ENCODE results near the gene TTYH3.

Gene TTYH3

DNA sequence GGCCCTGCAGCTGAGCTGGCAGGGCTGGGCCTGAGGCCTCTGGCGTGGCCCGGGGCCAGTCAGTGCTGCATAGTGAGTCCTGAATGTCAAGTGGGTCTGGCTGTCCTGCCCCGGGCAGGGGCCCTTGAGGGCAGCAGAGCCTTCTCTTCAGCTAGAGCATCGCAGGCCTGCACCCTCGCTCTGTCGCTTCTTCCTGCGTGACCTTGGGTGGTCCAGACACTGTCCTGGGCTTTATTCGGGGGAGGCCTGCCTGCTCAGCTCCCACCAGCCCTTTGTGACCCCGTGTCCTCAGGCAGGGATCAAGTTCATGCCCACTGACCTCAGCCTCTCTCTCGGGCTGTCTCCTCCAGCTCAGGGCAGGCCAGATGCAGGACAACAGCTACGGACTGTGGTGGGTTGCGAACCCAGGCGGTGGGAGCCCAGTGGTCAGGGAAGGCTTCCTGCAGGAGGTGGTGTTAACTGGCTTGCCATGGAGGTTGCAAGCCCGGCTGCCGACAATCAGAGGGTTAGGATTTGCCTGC, 3.4 kb downstream of the TTYH3 start:
- no peak for DNase-seq (ENCODE audit: low spot score)

DNA sequence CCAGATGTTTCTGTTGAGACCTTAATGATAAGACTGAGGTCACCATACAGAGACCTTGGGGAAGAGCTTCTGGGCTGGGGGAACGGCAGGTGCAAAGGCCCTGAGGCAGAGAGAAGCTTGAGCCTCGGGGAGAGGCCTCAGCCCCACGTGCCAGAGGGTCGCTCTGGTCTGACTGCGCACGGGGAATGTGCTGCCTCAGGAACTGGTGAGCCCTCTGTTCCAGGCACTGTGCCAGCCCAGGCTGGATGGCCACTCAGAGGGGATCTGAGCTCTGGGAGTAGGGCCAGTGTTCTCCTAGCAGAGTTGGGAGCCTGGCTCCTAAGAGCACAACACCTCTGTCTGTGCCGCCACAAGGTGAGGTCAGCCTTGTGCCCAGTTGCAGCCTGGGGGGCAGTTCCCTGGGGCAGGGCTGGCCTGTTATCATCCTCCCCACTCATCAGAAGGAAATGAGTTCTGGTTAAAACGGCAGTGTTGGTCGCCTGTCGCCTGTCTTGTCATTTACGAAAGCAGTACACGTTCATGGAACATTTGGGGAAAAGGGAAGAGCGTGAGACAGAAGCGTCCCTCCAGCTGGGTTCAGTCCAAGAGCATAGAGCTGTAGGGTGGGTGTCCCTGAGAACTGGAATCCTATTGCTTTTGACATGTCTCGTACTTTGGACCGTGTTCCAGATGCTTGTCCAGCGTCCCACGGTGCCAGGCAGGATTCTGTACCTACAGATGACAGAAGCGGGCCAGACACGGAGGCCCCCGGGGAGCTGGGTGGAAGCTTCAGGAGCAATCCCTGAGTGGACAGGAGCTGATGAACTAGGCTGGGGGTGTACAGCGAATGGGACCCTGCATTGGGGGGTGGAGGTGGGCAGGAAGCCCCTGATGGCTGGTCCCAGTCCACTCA, 4.3 kb downstream of the TTYH3 start:
- DNase-seq (ENCODE audit: low spot score), result no peak

DNA sequence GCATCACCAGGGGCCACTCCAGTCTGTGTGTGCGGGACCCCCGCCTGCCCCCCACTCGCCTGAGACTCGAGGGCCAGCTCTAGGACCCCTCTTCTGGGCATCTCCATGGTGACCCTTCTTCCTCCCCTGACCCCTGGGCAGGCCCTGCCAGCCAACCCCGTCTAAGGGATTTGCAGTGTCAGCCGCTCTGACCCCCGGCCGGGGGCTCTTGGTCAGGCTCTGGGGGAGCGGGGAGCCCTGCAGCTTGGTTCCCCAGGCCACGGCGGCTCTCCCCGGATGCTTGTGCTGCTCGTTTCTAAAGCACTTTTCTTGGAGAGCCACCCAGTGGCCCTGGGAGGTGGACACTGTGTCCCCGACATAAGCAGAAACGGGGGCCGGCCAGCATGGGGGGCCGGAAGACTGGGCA, 5.3 kb downstream of the TTYH3 start:
- no peak for DNase-seq (ENCODE audit: low spot score)

DNA sequence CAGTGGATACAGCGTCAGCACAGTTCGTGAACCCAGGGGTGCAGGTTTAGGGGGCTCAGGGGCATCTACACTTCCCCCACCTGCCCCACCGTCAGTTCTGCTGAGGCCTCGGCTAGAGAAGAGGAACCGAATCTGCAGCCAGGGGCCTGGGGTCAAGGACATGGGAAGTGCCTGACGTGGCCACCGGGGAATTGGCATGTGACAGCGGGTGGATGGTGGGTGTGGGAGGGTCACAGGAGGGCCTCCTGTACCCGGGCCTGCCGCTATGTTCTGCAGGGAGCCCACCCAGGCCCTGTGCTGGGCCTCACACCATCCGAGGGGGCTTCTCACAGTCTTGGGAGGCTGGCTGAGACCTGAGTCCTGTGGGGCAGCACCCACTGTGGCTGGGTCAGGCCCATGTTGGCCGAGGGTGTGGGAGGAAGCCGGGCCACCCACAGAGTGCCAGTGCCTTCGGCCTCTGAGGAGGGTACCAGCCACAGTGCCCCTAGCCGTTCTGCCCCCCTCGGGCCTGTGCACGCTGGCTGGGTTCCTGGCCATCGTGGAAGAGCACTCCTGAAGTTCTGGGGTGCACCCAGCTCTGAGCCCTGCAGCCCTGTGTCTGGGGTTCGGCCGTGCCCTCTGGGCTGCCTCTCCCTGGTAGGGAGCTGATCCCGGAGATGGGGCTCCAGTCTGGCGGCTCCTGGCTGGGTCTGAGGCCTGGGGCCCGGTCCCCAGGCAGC, 5.9 kb downstream of the TTYH3 start:
- no peak for DNase-seq (ENCODE audit: low spot score)

DNA sequence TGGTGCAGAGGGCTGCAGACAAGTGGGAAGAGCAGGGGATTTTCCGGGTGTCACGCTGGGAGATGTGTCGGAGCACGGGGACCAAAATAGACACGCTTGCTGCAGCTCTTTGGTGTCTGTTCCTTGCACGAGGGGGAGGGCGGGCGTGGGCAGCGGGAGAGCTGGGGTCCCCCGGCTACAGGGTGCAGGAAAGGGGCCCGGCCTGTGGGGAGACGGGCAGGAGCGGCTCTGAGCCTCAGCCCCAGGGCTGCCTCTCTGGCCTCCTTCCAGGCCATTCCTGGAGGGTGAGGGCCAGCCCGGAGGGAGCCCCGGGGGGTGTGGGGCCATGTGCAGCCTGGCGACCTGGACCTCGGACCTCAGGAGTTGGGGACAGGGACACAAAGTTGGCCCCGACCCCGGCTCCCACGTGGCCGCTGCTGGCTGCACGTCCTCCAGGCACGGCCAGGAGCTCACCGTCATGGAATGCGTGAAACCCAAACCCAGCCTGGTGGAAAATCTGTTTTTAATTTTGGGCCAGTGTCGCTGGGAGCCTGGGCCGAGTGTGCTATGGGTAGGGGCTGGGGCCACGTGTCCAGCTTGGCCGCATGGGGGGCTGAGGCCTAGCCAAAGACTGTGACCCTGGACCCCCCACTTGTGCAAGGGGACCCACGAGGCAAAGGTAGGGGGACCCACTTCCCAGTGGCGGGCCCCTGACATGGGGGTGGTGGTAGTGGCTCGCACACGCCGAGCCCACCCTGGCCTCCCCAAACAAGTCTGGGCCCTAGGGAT, 6.6 kb downstream of the TTYH3 start:
- no peak for DNase-seq (ENCODE audit: low spot score)

DNA sequence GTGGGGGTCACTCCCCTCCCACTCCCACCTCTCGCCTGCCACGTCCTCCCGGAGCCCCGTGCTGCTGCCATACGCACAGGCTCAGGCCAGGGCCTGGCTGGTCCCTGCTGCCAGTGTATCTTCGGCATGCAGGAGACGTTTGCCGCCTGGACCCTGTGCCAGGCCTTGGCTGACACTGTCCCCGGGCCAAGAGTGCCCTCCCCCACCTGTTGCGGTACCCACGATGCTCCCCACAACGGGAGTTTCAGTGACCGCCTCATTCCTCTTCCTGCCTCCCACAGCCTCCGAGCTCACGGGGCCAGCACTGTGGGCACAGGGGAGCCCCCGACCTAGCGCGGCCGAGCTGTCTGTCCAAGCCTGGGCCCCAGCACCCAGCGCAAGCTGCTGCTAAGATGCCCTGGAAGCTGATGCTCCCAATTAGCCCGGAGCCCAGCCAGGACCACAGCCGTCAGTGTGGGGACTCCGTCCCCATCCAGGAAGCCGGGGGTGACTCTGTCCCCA, 7.4 kb downstream of the TTYH3 start:
- no peak for DNase-seq (ENCODE audit: low spot score)

DNA sequence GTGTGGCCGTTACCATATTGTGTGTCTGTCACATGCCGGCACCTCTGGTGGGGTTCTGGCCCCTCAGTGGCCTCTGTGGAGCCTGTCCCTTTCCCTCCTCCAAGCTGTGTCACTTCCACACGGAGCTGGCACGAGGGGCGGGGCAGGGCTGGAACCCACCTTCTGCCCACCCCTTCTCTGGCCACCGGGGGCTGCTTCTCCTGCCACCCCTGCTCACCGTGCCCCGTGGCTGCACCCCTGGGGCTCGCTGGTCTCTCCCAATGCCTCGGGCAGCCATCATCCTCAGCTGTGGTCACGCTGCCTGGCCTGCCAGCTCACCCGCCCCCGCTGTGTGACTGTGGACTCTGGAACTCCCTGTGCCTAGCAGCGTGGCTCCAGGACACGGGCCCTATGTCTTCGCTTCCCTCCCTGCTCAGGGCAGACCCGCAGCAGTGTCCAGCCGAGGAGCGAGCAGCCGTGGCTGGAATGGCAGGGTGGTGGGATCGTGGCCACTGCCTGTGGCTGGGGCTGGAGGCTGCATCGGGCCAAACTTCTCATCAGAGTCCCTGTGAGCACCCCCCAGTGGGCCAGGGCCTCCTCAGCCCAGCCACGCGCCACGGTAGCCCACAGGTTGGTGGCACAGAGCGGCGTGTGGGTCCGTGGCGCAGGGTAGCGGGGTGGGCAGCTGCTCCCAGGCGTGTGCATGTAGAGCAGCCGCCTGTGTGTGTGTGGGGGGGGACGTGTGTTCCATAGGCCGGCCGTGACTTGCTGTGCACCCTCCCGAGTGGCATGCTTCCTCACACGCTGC, 8.1 kb downstream of the TTYH3 start:
- no peak for DNase-seq (ENCODE audit: low spot score)

DNA sequence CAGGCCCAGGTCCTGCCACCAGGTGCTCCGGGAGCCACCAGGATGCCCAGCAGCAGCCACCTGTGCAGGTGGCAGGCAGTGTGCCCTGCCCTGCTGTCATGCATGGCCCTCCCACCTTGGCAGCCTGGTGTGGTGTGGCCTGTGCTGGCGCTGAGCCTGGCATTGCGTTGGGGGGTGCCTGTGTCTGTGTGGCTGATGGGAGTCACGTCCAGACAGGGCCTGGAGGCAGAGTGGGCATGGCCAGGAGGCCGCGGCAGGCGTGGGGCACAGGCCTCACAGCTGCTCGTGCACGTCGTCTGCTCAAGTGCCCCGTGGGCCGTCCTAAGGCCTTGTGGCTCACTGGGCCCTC, 8.7 kb downstream of the TTYH3 start:
- no peak for DNase-seq (ENCODE audit: low spot score)

DNA sequence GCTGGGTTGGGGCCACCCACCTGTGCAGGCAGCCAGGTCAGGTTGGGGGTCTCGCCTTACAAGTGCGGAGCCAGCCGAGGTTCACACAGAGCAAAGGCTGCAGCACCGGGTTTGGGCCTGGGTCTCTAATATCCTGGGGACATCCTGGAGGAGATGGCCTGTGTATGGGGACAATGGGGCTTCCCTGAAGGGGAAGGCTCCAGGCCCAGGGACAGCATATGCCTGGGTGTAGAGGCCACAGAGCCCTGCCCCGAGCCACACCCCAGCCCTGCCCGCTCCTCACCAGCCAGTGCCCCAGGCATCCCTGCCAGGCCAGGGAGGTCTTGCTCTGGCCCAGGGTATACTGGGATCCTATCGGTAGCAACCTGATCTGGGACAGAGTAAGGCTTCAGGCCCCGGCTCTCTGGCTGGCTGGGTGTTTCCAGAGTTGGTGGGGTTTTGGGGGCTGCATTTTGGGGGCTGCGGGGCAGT, 9.1 kb downstream of the TTYH3 start:
- no peak for DNase-seq (ENCODE audit: low spot score)

DNA sequence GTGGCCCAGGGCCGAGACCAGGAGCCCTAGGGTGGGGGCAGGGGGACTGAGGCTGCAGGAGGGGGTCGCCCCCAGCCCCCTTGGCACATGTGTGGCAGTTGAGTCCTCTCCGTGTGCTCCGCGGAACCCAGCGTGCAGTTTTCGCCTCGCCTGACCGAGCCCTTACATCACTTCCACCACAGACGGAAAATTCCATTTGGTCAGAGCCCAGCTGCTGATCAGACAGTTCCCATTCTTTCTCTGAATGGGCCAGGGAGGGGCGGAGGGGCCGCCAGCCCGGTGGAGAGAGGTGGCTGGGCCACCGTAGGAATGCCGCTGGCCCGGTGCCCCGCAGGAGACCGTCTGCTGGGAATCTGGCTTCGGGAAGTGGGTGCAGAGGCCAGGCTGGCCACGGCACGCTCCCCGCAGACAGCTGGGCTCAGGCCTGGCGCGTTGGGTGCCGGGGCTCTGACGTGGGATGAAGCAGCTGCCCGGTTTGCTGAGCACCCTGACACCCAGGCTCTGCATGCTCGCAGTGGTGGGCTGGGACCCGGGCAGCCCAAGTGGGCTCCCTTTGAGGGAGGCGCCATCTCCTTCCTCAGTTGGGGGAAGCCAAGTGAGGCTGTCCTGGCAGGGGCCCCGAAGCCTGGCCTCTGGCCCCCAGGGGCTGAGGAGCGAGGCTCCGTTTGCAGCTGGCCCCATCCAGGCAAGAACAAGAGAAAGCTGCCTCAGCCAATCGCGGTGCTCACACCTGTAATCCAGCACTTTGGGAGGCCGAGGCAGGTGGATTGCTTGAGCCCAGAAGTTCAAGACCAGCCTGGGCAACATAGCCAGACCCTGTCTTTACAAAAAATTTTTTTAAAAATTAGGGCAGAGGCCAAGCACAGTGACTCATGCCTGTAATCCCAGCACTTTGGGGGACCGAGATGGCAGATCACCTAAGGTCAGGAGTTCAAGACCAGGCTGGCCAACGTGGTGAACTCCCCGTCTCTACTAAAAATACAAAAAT, 9.9 kb downstream of the TTYH3 start:
- DNase-seq (ENCODE audit: low spot score), result no peak

DNA sequence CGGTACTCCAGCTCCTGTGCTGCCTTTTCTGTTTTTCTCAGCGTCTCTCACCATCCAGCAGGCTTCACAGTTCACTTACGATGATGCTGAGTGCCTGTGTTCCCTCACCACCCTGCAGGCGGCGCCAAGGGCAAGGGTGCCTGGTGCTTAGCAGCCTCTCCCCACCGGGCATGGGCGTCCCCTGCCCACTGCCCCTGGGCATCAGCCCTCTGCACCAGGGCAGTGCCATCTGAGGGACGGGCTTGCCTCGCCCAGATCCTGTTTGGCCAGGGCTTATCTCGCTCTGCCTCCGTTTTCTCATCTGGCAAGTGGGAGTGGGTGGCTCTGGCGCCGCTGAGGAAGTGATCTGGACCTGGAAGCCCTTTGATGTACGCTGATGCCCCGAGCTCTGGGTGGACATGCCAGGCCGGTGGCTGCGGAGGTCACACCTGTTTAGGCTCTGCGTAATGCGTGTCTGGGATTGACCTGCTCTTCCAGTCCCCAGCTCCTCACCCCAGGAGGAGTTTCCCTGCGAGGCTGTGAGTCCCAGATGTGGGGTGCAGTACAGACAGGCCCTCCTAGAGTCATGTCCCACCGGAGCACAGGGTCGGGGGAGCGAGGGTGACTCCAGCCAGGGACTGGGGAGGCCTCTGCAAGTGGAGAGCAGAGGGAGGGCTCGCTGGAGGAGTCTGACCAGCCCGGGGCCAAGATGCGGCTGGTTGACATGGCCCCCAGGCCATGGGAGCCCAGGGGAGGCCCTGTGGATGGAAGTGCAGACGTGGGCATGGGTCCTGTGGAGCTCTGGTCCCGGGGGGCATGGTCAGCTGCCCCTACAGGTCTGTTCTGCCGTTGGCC, 11.8 kb downstream of the TTYH3 start:
- DNase-seq (ENCODE audit: low spot score), result no peak

DNA sequence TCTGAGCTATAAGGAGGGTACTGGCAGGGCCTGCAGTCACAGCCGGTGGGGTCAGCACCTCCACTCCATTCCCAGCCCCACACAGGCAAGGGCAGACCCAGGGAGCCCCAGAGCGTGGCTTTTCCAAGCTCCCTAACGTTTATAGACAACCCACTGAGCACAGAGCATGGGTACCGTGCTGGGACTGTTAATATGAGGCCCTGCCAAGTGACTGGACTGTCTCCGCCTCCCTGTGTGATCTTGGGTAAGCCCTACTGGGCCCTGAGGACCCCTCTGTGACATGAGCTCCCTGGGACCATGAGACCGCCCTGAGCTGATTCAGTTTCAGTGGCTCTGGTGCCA, 12.4 kb downstream of the TTYH3 start:
- DNase-seq (ENCODE audit: low spot score), result no peak

DNA sequence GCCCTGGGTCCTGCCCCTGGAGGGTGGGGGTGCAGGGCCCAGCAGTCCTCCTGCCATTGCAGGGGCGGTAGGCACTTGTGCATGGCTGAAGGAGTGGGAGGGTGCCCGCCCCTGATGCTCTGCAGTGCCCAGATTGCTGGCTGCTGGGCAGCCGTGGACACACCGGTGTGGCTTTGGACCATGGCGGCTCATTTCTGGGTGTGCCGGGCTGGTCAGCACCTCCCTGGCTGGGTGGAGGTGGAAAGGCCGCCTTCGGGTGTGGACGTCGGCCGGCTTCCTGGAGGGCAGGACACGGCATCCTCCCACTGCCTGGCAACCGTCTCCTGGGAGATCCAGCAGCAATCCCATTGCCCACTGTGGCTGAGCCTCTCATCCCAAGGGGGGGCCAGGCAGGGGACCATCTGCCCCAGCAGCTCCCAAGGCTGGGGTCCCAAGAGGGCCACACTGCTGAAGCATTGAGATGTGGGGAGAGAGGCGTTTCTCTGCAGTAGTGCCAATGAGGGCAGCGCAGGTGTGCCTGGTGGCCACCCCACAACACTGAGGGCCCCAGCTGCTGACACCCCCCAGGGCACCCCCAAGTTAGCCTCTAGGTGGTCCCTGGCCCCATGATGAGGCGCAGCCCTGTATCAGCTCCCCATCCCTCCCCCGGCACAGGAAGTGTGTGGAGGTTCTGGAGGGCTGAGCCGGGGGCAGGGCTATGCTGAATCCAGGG, 12.9 kb downstream of the TTYH3 start:
- no peak for DNase-seq (ENCODE audit: low spot score)

DNA sequence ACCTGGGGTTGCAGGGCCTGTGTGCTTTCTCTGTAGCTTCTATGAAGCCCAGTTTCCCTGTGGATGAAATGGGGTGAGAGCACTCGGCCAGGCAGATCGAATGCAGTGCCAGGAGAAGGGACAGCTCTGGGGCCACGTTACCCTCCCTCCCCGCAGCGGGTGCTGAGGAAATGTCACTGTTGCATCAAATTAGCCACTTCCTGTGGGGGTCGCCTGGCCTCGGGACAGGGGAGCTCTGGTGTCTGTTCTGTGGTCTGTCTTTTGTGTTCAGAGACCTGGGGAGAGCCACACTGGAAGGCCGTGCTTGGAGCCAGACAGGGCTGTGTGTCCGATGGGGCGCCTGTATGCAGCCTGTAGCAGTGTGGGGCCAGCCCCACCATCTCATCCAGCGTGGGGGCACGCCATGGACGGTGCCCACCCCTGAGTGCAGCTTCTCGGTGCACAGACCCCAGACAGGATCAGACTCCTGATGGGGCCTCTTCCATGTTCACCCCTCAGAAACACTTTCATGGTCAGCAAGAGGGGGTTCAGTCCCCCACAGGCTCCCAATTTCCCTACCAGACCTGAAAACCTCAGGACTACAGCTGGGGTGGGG, 13.6 kb downstream of the TTYH3 start:
- no peak for DNase-seq (ENCODE audit: low spot score)

DNA sequence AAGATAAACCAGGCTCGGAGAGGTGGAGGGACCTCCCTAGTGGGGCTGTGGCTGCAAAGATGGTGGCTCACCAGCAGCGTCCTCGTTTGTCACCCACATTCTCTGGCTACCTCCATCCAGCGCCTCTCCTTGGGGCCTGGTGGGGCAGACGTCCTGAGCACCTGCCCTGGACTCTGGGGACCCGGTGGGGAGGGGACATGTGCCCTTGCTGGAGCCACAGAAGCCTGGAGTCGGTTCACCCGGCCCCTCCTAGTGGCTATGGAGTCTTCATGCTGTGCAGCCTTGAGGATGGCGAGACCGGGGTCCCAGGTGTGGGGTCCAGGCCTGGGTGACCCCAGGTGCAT, 14.5 kb downstream of the TTYH3 start:
- no peak for DNase-seq (ENCODE audit: low spot score)

DNA sequence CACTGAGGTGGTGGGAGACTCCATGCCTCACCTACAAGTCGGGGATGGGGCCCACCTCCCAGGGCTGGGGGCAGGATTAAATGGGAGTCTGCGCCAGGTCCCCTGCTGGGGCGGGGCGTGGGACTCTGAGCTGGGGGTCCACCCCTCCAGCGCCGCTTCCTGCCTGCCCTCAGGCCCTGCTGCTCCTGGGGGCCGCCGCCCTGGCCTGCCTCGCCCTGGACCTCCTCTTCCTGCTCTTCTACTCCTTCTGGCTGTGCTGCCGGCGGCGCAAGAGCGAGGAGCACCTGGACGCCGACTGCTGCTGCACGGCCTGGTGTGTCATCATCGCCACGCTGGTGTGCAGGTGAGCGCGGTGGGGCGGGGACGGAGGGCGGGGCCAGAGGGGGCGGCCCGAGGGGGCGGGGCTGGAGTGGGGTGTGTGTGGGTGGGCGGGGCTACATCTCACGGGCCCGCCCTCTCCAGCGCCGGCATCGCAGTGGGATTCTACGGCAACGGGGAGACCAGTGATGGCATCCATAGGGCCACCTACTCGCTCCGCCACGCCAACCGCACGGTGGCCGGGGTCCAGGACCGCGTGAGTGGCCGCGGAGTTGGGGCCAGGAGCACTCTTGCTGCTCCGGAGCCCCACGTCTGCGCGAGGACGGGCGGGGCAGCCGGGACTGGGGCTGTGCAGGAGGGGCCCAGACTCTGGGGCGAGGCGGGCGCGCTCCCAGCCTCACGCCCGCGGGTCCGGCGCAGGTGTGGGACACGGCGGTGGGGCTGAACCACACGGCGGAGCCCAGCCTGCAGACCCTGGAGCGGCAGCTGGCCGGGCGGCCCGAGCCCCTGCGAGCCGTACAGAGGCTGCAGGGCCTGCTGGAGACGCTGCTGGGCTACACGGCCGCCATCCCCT, 15.1 kb downstream of the TTYH3 start:
- no peak for DNase-seq (ENCODE audit: low spot score)

DNA sequence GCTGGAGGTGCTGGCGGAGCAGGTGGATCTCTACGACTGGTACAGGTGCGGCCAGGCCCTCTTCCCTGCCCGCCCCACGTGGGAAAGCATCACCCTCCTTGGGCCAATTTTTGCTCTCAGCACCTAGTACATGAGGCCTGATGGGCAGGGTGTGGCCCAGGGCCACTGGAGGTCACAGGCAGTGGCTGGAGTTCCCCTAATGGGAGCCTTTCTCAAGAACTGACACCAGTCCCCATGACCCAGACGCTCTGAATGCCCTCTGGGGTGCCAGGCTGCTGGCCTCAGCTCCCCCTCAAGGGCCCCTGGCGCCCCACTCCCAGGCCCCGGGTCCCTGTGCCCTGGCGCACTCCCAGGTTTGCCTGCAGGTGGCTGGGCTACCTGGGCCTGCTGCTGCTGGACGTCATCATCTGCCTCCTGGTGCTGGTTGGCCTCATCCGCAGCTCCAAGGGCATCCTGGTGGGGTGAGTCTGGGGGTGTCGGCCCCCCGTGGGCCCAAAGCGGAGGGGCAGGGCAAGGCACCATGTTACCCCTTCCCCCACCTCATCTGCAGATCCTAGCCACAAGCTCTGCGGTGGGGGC, 15.9 kb downstream of the TTYH3 start:
- no peak for DNase-seq (ENCODE audit: low spot score)
